ENCODE measurements around the gene ZNF446. TPM values are rescaled to one million over a fixed set of nuclear protein-coding genes. Genes with fewer than 3 reads are reported as not detected.
A peak's percentile ranks its signal among the peaks of the same experiment; 100 is the strongest.

ZNF446 gene
- total and polyA plus RNA-seq, 9 of the 15 experiments (the other 6 are each of a cell fraction or from before 2014, with no cell fraction given), result 0.07 to 4.8 (median 1.2) TPM

- TF ChIP-seq, protein P1, sequence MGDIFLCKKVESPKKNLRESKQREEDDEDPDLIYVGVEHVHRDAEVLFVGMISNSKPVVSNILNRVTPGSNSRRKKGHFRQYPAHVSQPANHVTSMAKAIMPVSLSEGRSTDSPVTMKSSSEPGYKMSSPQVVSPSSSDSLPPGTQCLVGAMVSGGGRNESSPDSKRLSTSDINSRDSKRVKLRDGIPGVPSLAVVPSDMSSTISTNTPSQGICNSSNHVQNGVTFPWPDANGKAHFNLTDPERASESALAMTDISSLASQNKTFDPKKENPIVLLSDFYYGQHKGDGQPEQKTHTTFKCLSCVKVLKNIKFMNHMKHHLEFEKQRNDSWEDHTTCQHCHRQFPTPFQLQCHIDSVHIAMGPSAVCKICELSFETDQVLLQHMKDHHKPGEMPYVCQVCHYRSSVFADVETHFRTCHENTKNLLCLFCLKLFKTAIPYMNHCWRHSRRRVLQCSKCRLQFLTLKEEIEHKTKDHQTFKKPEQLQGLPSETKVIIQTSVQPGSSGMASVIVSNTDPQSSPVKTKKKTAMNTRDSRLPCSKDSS (IDR thresholded peaks at IDR 0.05; ENCODE audit: low read depth, partially characterized antibody), result no peak
- TF ChIP-seq, protein P2, sequence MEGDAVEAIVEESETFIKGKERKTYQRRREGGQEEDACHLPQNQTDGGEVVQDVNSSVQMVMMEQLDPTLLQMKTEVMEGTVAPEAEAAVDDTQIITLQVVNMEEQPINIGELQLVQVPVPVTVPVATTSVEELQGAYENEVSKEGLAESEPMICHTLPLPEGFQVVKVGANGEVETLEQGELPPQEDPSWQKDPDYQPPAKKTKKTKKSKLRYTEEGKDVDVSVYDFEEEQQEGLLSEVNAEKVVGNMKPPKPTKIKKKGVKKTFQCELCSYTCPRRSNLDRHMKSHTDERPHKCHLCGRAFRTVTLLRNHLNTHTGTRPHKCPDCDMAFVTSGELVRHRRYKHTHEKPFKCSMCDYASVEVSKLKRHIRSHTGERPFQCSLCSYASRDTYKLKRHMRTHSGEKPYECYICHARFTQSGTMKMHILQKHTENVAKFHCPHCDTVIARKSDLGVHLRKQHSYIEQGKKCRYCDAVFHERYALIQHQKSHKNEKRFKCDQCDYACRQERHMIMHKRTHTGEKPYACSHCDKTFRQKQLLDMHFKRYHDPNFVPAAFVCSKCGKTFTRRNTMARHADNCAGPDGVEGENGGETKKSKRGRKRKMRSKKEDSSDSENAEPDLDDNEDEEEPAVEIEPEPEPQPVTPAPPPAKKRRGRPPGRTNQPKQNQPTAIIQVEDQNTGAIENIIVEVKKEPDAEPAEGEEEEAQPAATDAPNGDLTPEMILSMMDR (IDR thresholded peaks at IDR 0.05 in 2 of 3, conservative IDR thresholded peaks at IDR 0.05 in 1 of 3; ENCODE audit: insufficient read depth in 2 of 3, low read depth in 1 of 3, low read length in 3 of 3), result peak; percentile 85 to 90 (median 90)
- TF ChIP-seq SREBF2 (CRISPR knock-in tag; IDR thresholded peaks at IDR 0.05) (no peak), ZNF12 (CRISPR knock-in tag; IDR thresholded peaks at IDR 0.05) (no peak), ZNF644 (tag; IDR thresholded peaks at IDR 0.05; ENCODE audit: low read depth) (no peak), HDAC2 (IDR thresholded peaks at IDR 0.05) (0 out of 2 replicates have a peak, but pooled peaks have one; percentile 38), SUPT5H (IDR thresholded peaks at IDR 0.05) (peak; percentile 69), ZKSCAN1 (IDR thresholded peaks at IDR 0.05; ENCODE audit: low read depth, low read length) (peak; percentile 23; the same call in 1 of the 2 replicates), ZNF24 (IDR thresholded peaks at IDR 0.05) (peak; percentile 90), FOXP1 (CRISPR knock-in tag; IDR thresholded peaks at IDR 0.05) (peak; percentile 44; the same call in 1 of the 2 replicates), DPF2 (IDR thresholded peaks at IDR 0.05) (0 out of 2 replicates have a peak, but pooled peaks have one; percentile 11), E2F1 (CRISPR knock-in tag; IDR thresholded peaks at IDR 0.05) (peak; percentile 52; the same call in 1 of the 2 replicates), TFAM (CRISPR knock-in tag; conservative IDR thresholded peaks at IDR 0.05) (no peak), NFRKB (IDR thresholded peaks at IDR 0.05; ENCODE audit: low read depth) (0 out of 2 replicates have a peak, but pooled peaks have one; percentile 40), BRCA1 (IDR thresholded peaks at IDR 0.05) (no peak), BRCA1 (CRISPR knock-in tag; IDR thresholded peaks at IDR 0.05) (no peak), HNRNPK (IDR thresholded peaks at IDR 0.05; ENCODE audit: low read depth, low read length, poor library complexity, severe bottlenecking) (peak; percentile 53), RB1 (IDR thresholded peaks at IDR 0.05; ENCODE audit: low read depth) (peak; percentile 98), SIRT6 (IDR thresholded peaks at IDR 0.05; ENCODE audit: low read depth, low read length) (no peak), TARDBP (IDR thresholded peaks at IDR 0.05) (no peak; the same call in 1 of the 2 replicates), MEIS2 (IDR thresholded peaks at IDR 0.05; ENCODE audit: partially characterized antibody) (peak; percentile 78), RNF2 (IDR thresholded peaks at IDR 0.05) (peak; percentile 62)
- TF ChIP-seq, protein P3, sequence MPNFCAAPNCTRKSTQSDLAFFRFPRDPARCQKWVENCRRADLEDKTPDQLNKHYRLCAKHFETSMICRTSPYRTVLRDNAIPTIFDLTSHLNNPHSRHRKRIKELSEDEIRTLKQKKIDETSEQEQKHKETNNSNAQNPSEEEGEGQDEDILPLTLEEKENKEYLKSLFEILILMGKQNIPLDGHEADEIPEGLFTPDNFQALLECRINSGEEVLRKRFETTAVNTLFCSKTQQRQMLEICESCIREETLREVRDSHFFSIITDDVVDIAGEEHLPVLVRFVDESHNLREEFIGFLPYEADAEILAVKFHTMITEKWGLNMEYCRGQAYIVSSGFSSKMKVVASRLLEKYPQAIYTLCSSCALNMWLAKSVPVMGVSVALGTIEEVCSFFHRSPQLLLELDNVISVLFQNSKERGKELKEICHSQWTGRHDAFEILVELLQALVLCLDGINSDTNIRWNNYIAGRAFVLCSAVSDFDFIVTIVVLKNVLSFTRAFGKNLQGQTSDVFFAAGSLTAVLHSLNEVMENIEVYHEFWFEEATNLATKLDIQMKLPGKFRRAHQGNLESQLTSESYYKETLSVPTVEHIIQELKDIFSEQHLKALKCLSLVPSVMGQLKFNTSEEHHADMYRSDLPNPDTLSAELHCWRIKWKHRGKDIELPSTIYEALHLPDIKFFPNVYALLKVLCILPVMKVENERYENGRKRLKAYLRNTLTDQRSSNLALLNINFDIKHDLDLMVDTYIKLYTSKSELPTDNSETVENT (CRISPR knock-in tag; IDR thresholded peaks at IDR 0.05), result peak; percentile 74; the same call in 1 of the 2 replicates
Measured at GRCh38 chr19:58513694-58514563, 37.8 kb downstream of the ZNF446 start (continued).
